Hepatocyte (in vitro differentiated cells): ENCODE data around the gene KLK10. TPM values are rescaled to one million over a fixed set of nuclear protein-coding genes. Genes with fewer than 3 reads are reported as not detected.

Source experiments
- DNase-seq: peaks from one replicate; pipeline ENCODE4 v3.0.0-alpha.2; 2016; ENCODE audit warnings: low spot score
- H2AFZ ChIP-seq: fragments of 200-600 bp; sonication (generic); 2 replicates; pipeline ENCODE4 v1.6.0; 2016; ENCODE audit warnings: antibody characterized with exemption, mild to moderate bottlenecking
- H3K27ac ChIP-seq: fragments of 200-600 bp; sonication (generic); 2 replicates; pipeline ENCODE4 v1.5.1; 2016; ENCODE audit warnings: mild to moderate bottlenecking
- H3K27me3 ChIP-seq: fragments of 200-600 bp; sonication (generic); 2 replicates; pipeline ENCODE4 v1.6.1; 2016
- H3K36me3 ChIP-seq: fragments of 200-600 bp; sonication (generic); replicated peaks from 2 replicates; pipeline ENCODE4 v1.5.1; 2016; ENCODE audit warnings: low read depth; ENCODE audit not compliant: insufficient read depth
- H3K4me1 ChIP-seq: fragments of 200-600 bp; sonication (generic); 2 replicates; pipeline ENCODE4 v1.5.1; 2016; ENCODE audit warnings: mild to moderate bottlenecking, moderate library complexity; ENCODE audit not compliant: insufficient read depth
- H3K4me2 ChIP-seq: fragments of 200-600 bp; sonication (generic); 2 replicates; pipeline ENCODE4 v1.6.0; 2016
- H3K4me3 ChIP-seq: fragments of 200-600 bp; sonication (generic); 2 replicates; pipeline ENCODE4 v1.5.1; 2016; ENCODE audit warnings: mild to moderate bottlenecking
- H3K79me2 ChIP-seq: fragments of 200-600 bp; sonication (generic); 2 replicates; pipeline ENCODE4 v1.6.0; 2017; ENCODE audit warnings: mild to moderate bottlenecking
- H3K9me2 ChIP-seq: fragments of 200-600 bp; sonication (generic); replicated peaks from 2 replicates; pipeline ENCODE4 v1.6.0; 2017; ENCODE audit warnings: mild to moderate bottlenecking; ENCODE audit not compliant: insufficient read depth
- H3K9me3 ChIP-seq: fragments of 200-600 bp; sonication (generic); 2 replicates; pipeline ENCODE4 v1.5.1; 2016; ENCODE audit warnings: low read depth, mild to moderate bottlenecking
- H4K20me1 ChIP-seq: fragments of 200-600 bp; sonication (generic); 2 replicates; pipeline ENCODE4 v1.6.0; 2016; ENCODE audit warnings: mild to moderate bottlenecking; ENCODE audit not compliant: insufficient read depth, poor library complexity, severe bottlenecking
- EZH2 ChIP-seq: fragments of 200-600 bp; sonication (generic); IDR thresholded peaks from 2 replicates; pipeline ENCODE4 v1.6.1; 2016; ENCODE audit warnings: antibody characterized with exemption, mild to moderate bottlenecking, borderline replicate concordance
- EZH2phosphoT487 ChIP-seq: fragments of 200-600 bp; sonication (generic); IDR thresholded peaks from one replicate; pipeline ENCODE4 v1.6.1; 2018; ENCODE audit warnings: antibody characterized with exemption, mild to moderate bottlenecking, low read depth, moderate library complexity; ENCODE audit not compliant: unreplicated experiment, severe bottlenecking
- WGBS: methylation state at CpG from one replicate; pipeline ENCODE4 v1.1.6; 2016; ENCODE audit warnings: low lambda C conversion rate; ENCODE audit errors: missing lambda C conversion rate; 5-methylcytosine and 5-hydroxymethylcytosine counted together
- polyA plus RNA-seq: library from polyadenylated mRNA; unstranded; fragments of >200 nt; fragmentation: Nextera tagmentation; extraction: Ambion mirVana; gene quantifications from 2 replicates; pipeline ENCODE4 v1.2.1, GENCODE V29; 2016
- total RNA-seq: library from RNA; depleted of rRNA; stranded (reverse); fragments of >200 nt; gene quantifications from 2 replicates; pipeline ENCODE4 v1.2.3, GENCODE V29; 2014
- TF ChIP-seq, protein P1 (sequence below): fragments of 200-600 bp; sonication (generic); IDR thresholded peaks from 2 replicates; pipeline ENCODE4 v1.5.1; 2016; ENCODE audit warnings: antibody characterized with exemption, mild to moderate bottlenecking; ENCODE audit not compliant: poor library complexity

Gene KLK10
- total and polyA plus RNA-seq, 2 experiments from 2014 or later: 0.10 to 1.3 TPM

GRCh38 chr19:51044327-51044726, 24.8 kb upstream of the KLK10 start:
- Histone ChIP-seq H3K4me2 (no peak overlapping the region), H3K4me1 (no peaks in the 10 kb centered on the region), H3K9me2 (no peaks in the 10 kb centered on the region), H3K79me2 (no peaks in the 10 kb centered on the region), H4K20me1 (no peaks in the 10 kb centered on the region), H2AFZ (no peak overlapping the region), H3K4me3 (no peak overlapping the region), H3K9me3 (no peaks in the 10 kb centered on the region), H3K36me3 (no peaks in the 10 kb centered on the region), H3K27ac (no peak overlapping the region), H3K27me3 (no peaks in the 10 kb centered on the region)
- DNase-seq: no peak
- WGBS: 82% methylated on average over 11 of the region's 11 CpGs
- TF ChIP-seq, protein P1, sequence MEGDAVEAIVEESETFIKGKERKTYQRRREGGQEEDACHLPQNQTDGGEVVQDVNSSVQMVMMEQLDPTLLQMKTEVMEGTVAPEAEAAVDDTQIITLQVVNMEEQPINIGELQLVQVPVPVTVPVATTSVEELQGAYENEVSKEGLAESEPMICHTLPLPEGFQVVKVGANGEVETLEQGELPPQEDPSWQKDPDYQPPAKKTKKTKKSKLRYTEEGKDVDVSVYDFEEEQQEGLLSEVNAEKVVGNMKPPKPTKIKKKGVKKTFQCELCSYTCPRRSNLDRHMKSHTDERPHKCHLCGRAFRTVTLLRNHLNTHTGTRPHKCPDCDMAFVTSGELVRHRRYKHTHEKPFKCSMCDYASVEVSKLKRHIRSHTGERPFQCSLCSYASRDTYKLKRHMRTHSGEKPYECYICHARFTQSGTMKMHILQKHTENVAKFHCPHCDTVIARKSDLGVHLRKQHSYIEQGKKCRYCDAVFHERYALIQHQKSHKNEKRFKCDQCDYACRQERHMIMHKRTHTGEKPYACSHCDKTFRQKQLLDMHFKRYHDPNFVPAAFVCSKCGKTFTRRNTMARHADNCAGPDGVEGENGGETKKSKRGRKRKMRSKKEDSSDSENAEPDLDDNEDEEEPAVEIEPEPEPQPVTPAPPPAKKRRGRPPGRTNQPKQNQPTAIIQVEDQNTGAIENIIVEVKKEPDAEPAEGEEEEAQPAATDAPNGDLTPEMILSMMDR: no peak

- TF ChIP-seq EZH2phosphoT487 (no peak), EZH2 (no peak)
- TF ChIP-seq, protein P1: no peak
- Histone ChIP-seq H4K20me1 (no peaks in the 10 kb centered on the region), H3K27me3 (no peaks in the 10 kb centered on the region), H3K27ac (no peak overlapping the region), H3K4me1 (no peaks in the 10 kb centered on the region), H3K4me2 (no peak overlapping the region), H3K4me3 (no peak overlapping the region), H2AFZ (no peak overlapping the region), H3K9me2 (no peaks in the 10 kb centered on the region), H3K9me3 (no peaks in the 10 kb centered on the region), H3K79me2 (no peaks in the 10 kb centered on the region), H3K36me3 (no peaks in the 10 kb centered on the region)
- no peak for DNase-seq
- WGBS: 89% methylated on average over 9 of the region's 9 CpGs
Observed at GRCh38 chr19:51043497-51043896, 24.0 kb upstream of the KLK10 start.

DNA sequence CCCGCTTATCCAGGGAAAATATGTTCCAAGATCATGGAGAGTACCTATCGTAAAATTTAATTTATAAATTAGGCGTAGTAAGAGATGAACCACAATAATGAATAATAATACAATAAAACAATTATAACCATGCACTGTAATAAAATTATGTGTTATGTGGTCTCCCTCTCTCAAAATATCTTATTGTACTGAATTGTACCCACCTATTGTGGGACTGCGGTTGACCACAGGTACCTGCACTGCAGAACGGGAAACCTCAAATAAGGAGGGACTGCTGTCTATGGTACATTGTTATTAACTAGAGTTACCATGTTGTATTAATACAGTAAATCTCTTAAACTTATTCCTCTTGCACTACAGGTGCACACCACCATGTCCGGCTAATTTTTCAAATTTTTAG, 20.6 kb upstream of the KLK10 start:
- H3K4me3 ChIP-seq: no peak overlapping the region
- no peak overlapping the region for H3K27ac ChIP-seq
- H3K36me3 ChIP-seq: no peaks in the 10 kb centered on the region
- no peaks in the 10 kb centered on the region for H3K4me1 ChIP-seq
- no peaks in the 10 kb centered on the region for H4K20me1 ChIP-seq
- no peak overlapping the region for H3K4me2 ChIP-seq
- DNase-seq: no peak
- no peaks in the 10 kb centered on the region for H3K79me2 ChIP-seq
- H3K9me3 ChIP-seq: no peaks in the 10 kb centered on the region
- WGBS: 96% methylated on average over 6 of the region's 6 CpGs
- H3K9me2 ChIP-seq: no peaks in the 10 kb centered on the region
- no peaks in the 10 kb centered on the region for H3K27me3 ChIP-seq
- no peak overlapping the region for H2AFZ ChIP-seq
- TF ChIP-seq EZH2 (no peak), EZH2phosphoT487 (no peak)
- TF ChIP-seq, protein P1: no peak

DNA sequence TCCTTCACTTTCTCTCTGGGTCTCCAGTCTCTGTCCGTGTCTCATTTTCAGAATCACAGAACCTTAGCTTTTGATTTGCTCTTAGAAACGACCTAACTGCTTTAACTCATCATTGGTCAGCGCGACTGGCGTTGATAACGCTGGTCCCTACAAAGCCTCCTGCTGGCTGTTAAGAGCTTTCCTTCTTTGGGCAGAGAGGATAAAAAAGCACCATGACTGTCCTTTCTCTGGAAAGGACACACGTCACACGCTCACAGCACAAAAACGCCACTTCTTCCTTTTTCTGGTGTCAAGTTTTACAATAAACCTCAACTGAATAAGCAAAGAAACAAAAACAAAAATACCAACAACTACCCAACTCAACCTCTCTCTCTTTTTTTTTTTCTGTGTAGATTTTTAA, 17.0 kb upstream of the KLK10 start:
- DNase-seq: no peak
- H3K79me2 ChIP-seq: no peaks in the 10 kb centered on the region

More for the DNA sequence above, 17.0 kb upstream of the KLK10 start:
- Histone ChIP-seq H2AFZ (no peak overlapping the region), H3K4me1 (no peaks in the 10 kb centered on the region), H3K4me3 (no peak overlapping the region), H3K36me3 (no peaks in the 10 kb centered on the region), H3K9me2 (no peaks in the 10 kb centered on the region), H4K20me1 (no peaks in the 10 kb centered on the region), H3K4me2 (no peak overlapping the region), H3K9me3 (no peaks in the 10 kb centered on the region), H3K27me3 (no peaks in the 10 kb centered on the region), H3K27ac (no peak overlapping the region)
- no peak for TF ChIP-seq EZH2phosphoT487
- TF ChIP-seq, protein P1: no peak
- no peak for TF ChIP-seq EZH2
- 47% methylated on average over 9 of the region's 9 CpGs for WGBS
